GM12878 (cell line): ENCODE measurements around the gene NHLRC4. TPM values are rescaled to one million over a fixed set of nuclear protein-coding genes. Genes with fewer than 3 reads are reported as not detected.

Experiments used
- ATAC-seq: fragments of 200-7000 bp; cut with Tn5 transposase; 3 replicates; pipeline ENCODE4 v1.9.1; 2020; ENCODE audit warnings: mild to moderate bottlenecking, moderate library complexity
- BruUV-seq: library from RNA; stranded (reverse); fragments of 400-500 nt; replicated peaks from 2 replicates; lab custom pipeline; 2021; lab: Mats Ljungman, UMichigan
- CTCF ChIA-PET: fragments of 300-600 bp; sonication (Branson Sonifier 250); formaldehyde crosslinking; extraction: SDS; loops from one replicate; lab custom pipeline; 2021; ENCODE audit warnings: inconsistent platforms; lab: Yijun Ruan, JAX
- POLR2A ChIA-PET: fragments of 350-600 bp; formaldehyde crosslinking; extraction: SDS; loops from one replicate; lab custom pipeline; 2021; ENCODE audit warnings: inconsistent platforms; lab: Charles Lee
- RAD21 ChIA-PET: fragments of 300-600 bp; sonication (Branson Sonifier 250); formaldehyde crosslinking; loops from one replicate; lab custom pipeline; 2023; ENCODE audit warnings: antibody characterized with exemption; ENCODE audit not compliant: unreplicated experiment; lab: Charles Lee
- SMC1A ChIA-PET: fragments of 300-600 bp; sonication (Branson Sonifier 250); formaldehyde crosslinking; loops from one replicate; lab custom pipeline; 2023; ENCODE audit not compliant: unreplicated experiment, uncharacterized antibody; lab: Charles Lee
- DNase-seq: peaks from one replicate; pipeline ENCODE4 v3.0.0-alpha.2; 2011; ENCODE audit warnings: low read depth, low spot score
- FAIRE-seq: peaks from 3 replicates; lab custom pipeline; 2011; peaks lifted over from hg19 to GRCh38; lab: Jason Lieb, UNC
- H2AFZ ChIP-seq: 2 replicates; pipeline ENCODE4 v1.6.0; 2011; ENCODE audit warnings: low read depth, low read length, control low read depth; ENCODE audit not compliant: control insufficient read depth
- H3K27ac ChIP-seq: 2 replicates; pipeline ENCODE4 v1.5.1; 2011; ENCODE audit warnings: control low read depth; ENCODE audit not compliant: control insufficient read depth, insufficient read depth
- H3K27me3 ChIP-seq, 2 experiments: replicated peaks in 1 of 2; 2 replicates each; pipeline versions ENCODE4 v1.6.0 to v1.6.1; 2011; ENCODE audit warnings: low read length in 1 of 2; ENCODE audit not compliant: control insufficient read depth in 2 of 2, insufficient read depth in 2 of 2
- H3K36me3 ChIP-seq, 2 experiments: 2 replicates each; pipeline ENCODE4 v1.5.1; 2011; ENCODE audit warnings: low read length in 1 of 2; ENCODE audit not compliant: control insufficient read depth in 2 of 2, insufficient read depth in 2 of 2
- H3K4me1 ChIP-seq: 2 replicates; pipeline ENCODE4 v1.6.1; 2011; ENCODE audit warnings: mild to moderate bottlenecking, low read length, moderate library complexity, mixed read lengths; ENCODE audit not compliant: control insufficient read depth, insufficient read depth
- H3K4me2 ChIP-seq: 2 replicates; pipeline ENCODE4 v1.6.0; 2011; ENCODE audit warnings: control low read depth; ENCODE audit not compliant: control insufficient read depth, insufficient read depth
- H3K4me3 ChIP-seq: fragments of 200-600 bp; sonication (generic); 2 replicates; pipeline ENCODE4 v1.5.1; 2016
- H3K79me2 ChIP-seq: 2 replicates; pipeline ENCODE4 v1.6.0; 2011; ENCODE audit warnings: low read length; ENCODE audit not compliant: control insufficient read depth, insufficient read depth
- H3K9ac ChIP-seq: 2 replicates; pipeline ENCODE4 v1.8.0; 2011; ENCODE audit warnings: low read length, control low read depth, mixed read lengths; ENCODE audit not compliant: control insufficient read depth, insufficient read depth
- H3K9me3 ChIP-seq: replicated peaks from 3 replicates; pipeline ENCODE4 v1.5.1; 2011; ENCODE audit warnings: mild to moderate bottlenecking, low read length; ENCODE audit not compliant: control insufficient read depth, insufficient read depth
- H4K20me1 ChIP-seq: 2 replicates; pipeline ENCODE4 v1.6.0; 2011; ENCODE audit not compliant: control insufficient read depth, insufficient read depth
- CBX5 ChIP-seq: sonication (generic); IDR thresholded peaks from 2 replicates; pipeline ENCODE4 v1.6.1; 2016; ENCODE audit warnings: low read depth, moderate library complexity, mild to moderate bottlenecking, inconsistent platforms
- IRF4 ChIP-seq: IDR thresholded peaks from 2 replicates; pipeline ENCODE4 v1.6.1; 2011; ENCODE audit warnings: low read depth, low read length
- KDM1A ChIP-seq: fragments of 200-600 bp; sonication (generic); IDR thresholded peaks from 2 replicates; pipeline ENCODE4 v1.6.1; 2016; ENCODE audit warnings: borderline replicate concordance
- MEF2A ChIP-seq: IDR thresholded peaks from 2 replicates; pipeline ENCODE4 v1.6.1; 2011; ENCODE audit warnings: low read depth, mild to moderate bottlenecking, low read length, moderate library complexity; ENCODE audit not compliant: insufficient read depth
- NBN ChIP-seq: fragments of 450-650 bp; IDR thresholded peaks from 2 replicates; pipeline ENCODE4 v1.6.1; 2016
- NFIC ChIP-seq: IDR thresholded peaks from 2 replicates; pipeline ENCODE4 v1.6.1; 2012; ENCODE audit warnings: low read depth, mild to moderate bottlenecking, inconsistent platforms, low read length, moderate library complexity
- POU2F2 ChIP-seq: IDR thresholded peaks from 3 replicates; pipeline ENCODE4 v1.6.1; 2011; ENCODE audit warnings: low read depth, mild to moderate bottlenecking, low read length, borderline replicate concordance
- ZBED1 ChIP-seq: IDR thresholded peaks from 2 replicates; pipeline ENCODE4 v1.6.1; 2016; ENCODE audit warnings: borderline replicate concordance
- ZNF24 ChIP-seq: fragments of 450-650 bp; IDR thresholded peaks from 2 replicates; pipeline ENCODE4 v1.6.1; 2017; ENCODE audit warnings: antibody characterized with exemption, mild to moderate bottlenecking
- WGBS: methylation state at CpG from one replicate; pipeline ENCODE4 v1.1.6; 2016; ENCODE audit warnings: low lambda C conversion rate; ENCODE audit not compliant: insufficient replicate concordance, insufficient coverage; ENCODE audit errors: missing lambda C conversion rate; 5-methylcytosine and 5-hydroxymethylcytosine counted together
- in situ Hi-C: fragments of 300-500 bp; cut with MboI; formaldehyde crosslinking; loops from 9 replicates; pipeline ENCODE4 v1.14.3; 2018; ENCODE audit warnings: mixed read lengths
- intact Hi-C: fragments of 100-400 bp; cut with micrococcal nuclease; formaldehyde crosslinking; loops from one replicate; pipeline ENCODE4 v1.14.2; 2022; ENCODE audit not compliant: unreplicated experiment
- polyA plus RNA-seq, 11 experiments: library from polyadenylated mRNA; depleted of rRNA in 4 of 11; unstranded in 6 of 11; stranded (reverse) in 5 of 11; fragments of >200 nt; fragmentation: Nextera tagmentation in 4 of 11; fragmentation: Illumina TruSeq in 1 of 11; extraction: Ambion mirVana in 4 of 11; extraction: Trizol in 1 of 11; gene quantifications; 1 replicate in 1 of 11; 2 replicates in 10 of 11; pipeline versions ENCODE4 v1.2.1 to v1.2.3, GENCODE V29; 2011 to 2016; ENCODE audit warnings: inconsistent platforms in 2 of 11, missing spikeins in 2 of 11, low read depth in 1 of 11
- total RNA-seq, 4 experiments: library from RNA; depleted of rRNA in 3 of 4; stranded (reverse); fragments of >200 nt in 3 of 4; fragmentation: Illumina TruSeq in 1 of 4; extraction: Trizol in 1 of 4; gene quantifications; 2 replicates each; pipeline versions ENCODE4 v1.2.1 to v1.2.3, GENCODE V29; 2013 to 2021
- TF ChIP-seq, protein P1 (sequence below): fragments of 450-650 bp; IDR thresholded peaks from 2 replicates; pipeline ENCODE4 v1.6.1; 2016; ENCODE audit warnings: mild to moderate bottlenecking, moderate library complexity, borderline replicate concordance
- TF ChIP-seq, protein P2 (sequence below): fragments of 450-650 bp; IDR thresholded peaks from 2 replicates; pipeline ENCODE4 v1.6.1; 2016; ENCODE audit warnings: mild to moderate bottlenecking
- TF ChIP-seq, protein P3 (sequence below): fragments of 450-650 bp; IDR thresholded peaks from 2 replicates; pipeline ENCODE4 v1.6.1; 2017; ENCODE audit warnings: low read depth, mild to moderate bottlenecking, moderate library complexity
- TF ChIP-seq, protein P4 (sequence below): fragments of 150-350 bp; IDR thresholded peaks from 2 replicates; pipeline ENCODE4 v1.6.1; 2016; ENCODE audit warnings: low read depth, low read length

The NHLRC4 gene
- total and polyA plus RNA-seq, 10 of the 15 experiments (the other 5 are each of a cell fraction or from before 2014, with no cell fraction given) = 0.07 to 1.1 (median 0.57) TPM; not detected in 3

DNA sequence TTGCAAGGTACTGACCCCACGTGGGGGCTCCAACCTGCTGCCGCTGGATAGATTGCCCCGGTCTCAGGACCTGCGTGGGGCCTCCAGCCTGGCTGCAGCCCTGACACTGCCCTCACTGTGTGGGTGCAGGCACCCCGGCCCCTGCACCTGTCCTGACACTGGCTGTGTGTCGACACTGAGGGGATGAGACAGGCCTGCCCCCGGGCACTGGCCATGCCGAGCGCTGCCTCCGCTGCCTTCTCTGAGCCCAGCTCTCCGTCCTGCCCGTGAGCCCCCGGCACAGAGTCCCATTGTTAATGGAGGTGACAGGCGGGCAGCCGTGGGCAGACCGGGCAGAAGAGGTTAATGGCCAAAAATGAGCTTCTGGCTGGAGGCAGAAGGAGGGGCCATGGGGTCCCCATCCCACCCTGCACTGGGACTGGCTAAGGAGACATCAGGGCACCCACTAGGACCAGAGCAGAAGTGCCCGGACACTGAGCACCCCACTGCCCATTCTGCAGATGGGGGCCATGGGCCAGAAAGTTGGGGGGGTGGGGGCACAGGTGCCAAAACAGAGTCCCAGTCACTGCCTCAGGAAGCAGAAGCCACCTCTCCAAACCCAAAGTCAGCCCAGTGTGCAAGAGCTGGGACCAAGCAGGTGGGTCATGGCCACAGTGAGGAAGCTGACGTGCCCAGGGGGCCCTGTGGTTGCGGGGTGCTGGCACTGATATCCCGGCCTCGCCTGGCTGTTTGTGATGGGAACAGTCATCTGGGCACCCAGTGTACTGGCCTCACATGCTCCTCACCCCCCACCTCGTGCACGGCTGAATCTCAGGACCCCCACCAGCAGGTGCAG is 9.1 kb upstream of the NHLRC4 start:
- Histone ChIP-seq H3K4me3 (no peak overlapping the region), H4K20me1 (no peaks in the 10 kb centered on the region), H3K9me3 (no peaks in the 10 kb centered on the region), H3K27me3 (peaks cover 4 to 9% of the 10 kb centered on the region in 2 experiments; a peak in 3 of 4 replicates), H3K79me2 (no peaks in the 10 kb centered on the region), H3K36me3 (peaks cover 0 to 3% of the 10 kb centered on the region in 2 experiments; a peak in 1 of 4 replicates), H2AFZ (no peak overlapping the region), H3K4me2 (no peak overlapping the region), H3K27ac (no peak overlapping the region), H3K9ac (no peak overlapping the region), H3K4me1 (no peaks in the 10 kb centered on the region)
- ChIA-PET POLR2A (no interaction called here), CTCF (no interaction called here), SMC1A (no interaction called here), RAD21 (no interaction called here)
- DNase-seq = no peak
- in situ Hi-C loops = no loop called here
- WGBS = 36% methylated on average over 23 of the region's 23 CpGs
- intact Hi-C loops = no loop called here
- ATAC-seq = no peak; the same call in 2 of the 3 replicates
- no TSS peak for BruUV-seq
- no peak for FAIRE-seq
- TF ChIP-seq ZBED1 (no peak), POU2F2 (no peak), ZNF24 (no peak), KDM1A (no peak), NFIC (no peak), IRF4 (no peak), NBN (no peak), CBX5 (no peak), MEF2A (no peak)
- TF ChIP-seq, protein P1, sequence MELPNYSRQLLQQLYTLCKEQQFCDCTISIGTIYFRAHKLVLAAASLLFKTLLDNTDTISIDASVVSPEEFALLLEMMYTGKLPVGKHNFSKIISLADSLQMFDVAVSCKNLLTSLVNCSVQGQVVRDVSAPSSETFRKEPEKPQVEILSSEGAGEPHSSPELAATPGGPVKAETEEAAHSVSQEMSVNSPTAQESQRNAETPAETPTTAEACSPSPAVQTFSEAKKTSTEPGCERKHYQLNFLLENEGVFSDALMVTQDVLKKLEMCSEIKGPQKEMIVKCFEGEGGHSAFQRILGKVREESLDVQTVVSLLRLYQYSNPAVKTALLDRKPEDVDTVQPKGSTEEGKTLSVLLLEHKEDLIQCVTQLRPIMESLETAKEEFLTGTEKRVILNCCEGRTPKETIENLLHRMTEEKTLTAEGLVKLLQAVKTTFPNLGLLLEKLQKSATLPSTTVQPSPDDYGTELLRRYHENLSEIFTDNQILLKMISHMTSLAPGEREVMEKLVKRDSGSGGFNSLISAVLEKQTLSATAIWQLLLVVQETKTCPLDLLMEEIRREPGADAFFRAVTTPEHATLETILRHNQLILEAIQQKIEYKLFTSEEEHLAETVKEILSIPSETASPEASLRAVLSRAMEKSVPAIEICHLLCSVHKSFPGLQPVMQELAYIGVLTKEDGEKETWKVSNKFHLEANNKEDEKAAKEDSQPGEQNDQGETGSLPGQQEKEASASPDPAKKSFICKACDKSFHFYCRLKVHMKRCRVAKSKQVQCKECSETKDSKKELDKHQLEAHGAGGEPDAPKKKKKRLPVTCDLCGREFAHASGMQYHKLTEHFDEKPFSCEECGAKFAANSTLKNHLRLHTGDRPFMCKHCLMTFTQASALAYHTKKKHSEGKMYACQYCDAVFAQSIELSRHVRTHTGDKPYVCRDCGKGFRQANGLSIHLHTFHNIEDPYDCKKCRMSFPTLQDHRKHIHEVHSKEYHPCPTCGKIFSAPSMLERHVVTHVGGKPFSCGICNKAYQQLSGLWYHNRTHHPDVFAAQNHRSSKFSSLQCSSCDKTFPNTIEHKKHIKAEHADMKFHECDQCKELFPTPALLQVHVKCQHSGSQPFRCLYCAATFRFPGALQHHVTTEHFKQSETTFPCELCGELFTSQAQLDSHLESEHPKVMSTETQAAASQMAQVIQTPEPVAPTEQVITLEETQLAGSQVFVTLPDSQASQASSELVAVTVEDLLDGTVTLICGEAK = no peak
- TF ChIP-seq, protein P2, sequence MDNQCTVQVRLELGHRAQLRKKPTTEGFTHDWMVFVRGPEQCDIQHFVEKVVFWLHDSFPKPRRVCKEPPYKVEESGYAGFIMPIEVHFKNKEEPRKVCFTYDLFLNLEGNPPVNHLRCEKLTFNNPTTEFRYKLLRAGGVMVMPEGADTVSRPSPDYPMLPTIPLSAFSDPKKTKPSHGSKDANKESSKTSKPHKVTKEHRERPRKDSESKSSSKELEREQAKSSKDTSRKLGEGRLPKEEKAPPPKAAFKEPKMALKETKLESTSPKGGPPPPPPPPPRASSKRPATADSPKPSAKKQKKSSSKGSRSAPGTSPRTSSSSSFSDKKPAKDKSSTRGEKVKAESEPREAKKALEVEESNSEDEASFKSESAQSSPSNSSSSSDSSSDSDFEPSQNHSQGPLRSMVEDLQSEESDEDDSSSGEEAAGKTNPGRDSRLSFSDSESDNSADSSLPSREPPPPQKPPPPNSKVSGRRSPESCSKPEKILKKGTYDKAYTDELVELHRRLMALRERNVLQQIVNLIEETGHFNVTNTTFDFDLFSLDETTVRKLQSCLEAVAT = no peak
- TF ChIP-seq, protein P3, sequence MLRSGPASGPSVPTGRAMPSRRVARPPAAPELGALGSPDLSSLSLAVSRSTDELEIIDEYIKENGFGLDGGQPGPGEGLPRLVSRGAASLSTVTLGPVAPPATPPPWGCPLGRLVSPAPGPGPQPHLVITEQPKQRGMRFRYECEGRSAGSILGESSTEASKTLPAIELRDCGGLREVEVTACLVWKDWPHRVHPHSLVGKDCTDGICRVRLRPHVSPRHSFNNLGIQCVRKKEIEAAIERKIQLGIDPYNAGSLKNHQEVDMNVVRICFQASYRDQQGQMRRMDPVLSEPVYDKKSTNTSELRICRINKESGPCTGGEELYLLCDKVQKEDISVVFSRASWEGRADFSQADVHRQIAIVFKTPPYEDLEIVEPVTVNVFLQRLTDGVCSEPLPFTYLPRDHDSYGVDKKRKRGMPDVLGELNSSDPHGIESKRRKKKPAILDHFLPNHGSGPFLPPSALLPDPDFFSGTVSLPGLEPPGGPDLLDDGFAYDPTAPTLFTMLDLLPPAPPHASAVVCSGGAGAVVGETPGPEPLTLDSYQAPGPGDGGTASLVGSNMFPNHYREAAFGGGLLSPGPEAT = no peak
- TF ChIP-seq, protein P4, sequence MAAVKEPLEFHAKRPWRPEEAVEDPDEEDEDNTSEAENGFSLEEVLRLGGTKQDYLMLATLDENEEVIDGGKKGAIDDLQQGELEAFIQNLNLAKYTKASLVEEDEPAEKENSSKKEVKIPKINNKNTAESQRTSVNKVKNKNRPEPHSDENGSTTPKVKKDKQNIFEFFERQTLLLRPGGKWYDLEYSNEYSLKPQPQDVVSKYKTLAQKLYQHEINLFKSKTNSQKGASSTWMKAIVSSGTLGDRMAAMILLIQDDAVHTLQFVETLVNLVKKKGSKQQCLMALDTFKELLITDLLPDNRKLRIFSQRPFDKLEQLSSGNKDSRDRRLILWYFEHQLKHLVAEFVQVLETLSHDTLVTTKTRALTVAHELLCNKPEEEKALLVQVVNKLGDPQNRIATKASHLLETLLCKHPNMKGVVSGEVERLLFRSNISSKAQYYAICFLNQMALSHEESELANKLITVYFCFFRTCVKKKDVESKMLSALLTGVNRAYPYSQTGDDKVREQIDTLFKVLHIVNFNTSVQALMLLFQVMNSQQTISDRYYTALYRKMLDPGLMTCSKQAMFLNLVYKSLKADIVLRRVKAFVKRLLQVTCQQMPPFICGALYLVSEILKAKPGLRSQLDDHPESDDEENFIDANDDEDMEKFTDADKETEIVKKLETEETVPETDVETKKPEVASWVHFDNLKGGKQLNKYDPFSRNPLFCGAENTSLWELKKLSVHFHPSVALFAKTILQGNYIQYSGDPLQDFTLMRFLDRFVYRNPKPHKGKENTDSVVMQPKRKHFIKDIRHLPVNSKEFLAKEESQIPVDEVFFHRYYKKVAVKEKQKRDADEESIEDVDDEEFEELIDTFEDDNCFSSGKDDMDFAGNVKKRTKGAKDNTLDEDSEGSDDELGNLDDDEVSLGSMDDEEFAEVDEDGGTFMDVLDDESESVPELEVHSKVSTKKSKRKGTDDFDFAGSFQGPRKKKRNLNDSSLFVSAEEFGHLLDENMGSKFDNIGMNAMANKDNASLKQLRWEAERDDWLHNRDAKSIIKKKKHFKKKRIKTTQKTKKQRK = no peak
